GM19452 (cell line): ENCODE measurements around the gene LILRA6.
A peak's percentile ranks its signal among the peaks of the same experiment; 100 is the strongest.

Experiments
- ATAC-seq: cut with Tn5 transposase; IDR thresholded peaks from one replicate; pipeline ENCODE4 v1.9.1; 2021; ENCODE audit not compliant: unreplicated experiment

Gene LILRA6

DNA sequence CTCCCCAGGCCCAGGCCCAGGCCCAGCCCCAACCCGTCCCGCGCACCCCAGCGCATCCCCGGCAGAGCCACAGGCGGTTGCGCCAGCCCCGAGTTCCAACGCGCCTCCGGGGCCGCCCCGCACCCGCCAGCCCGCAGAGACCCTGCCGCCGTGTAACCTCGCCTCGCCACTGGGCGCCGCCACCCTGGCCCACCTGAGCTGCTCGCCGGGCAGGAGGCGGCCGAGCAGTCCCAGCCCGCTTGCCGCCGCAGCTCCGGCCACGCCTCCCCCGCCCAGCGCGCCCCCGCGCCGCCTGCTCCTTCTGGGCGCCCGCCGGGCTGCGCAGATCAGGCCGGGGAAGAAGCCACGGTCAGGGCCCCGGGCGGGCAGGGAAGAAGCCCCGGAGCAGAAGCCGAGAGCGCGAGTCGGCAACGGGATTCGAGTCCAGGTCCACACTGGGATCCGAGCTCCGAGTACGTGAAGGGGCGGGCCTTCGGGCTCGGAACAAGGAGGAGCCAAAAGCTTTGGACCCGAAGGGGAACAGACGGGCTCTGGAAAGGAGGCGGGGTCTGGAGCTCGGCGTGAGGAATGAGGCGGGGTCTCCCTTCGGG is 53.4 kb downstream of the LILRA6 start, which contains the start of gene MBOAT7:
Gene MBOAT7 (minus strand): TSS at position 436 of the 590 bp plus-strand sequence. CDS start 1,072 bp downstream, outside the sequence.
- peak; percentile 18 for ATAC-seq

DNA sequence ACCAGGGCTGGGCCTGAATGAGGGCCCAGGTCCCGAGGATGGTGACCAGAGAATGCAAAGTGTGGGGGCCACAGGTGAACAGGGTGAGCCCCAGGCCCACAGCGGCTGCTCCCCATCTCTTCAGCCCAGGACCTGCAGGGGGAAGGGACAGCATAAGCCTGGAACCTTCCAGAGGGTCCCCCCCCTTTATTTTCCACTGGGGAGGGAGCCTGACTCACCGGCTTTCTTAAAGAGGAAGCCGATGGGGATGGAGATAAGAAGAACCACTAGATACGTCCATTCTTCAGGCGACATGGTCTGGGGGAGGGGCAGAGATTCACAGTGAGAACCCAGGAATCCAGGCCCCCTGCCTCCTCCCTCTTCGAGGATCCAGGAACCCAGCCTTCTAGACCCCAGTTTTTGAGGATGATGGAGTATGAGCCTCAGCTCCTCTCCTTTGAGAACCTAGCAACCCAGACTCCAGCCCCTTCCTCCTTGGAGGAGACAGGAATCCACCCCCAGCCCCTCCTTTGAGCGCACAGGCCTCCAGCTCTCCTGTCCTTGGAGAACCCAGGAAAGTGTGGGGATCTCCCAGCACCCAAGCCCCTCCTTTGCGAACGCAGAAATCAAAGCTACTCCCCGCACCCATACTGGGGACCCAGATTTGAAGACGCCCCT is 54.2 kb downstream of the LILRA6 start:
- ATAC-seq: no peak

DNA sequence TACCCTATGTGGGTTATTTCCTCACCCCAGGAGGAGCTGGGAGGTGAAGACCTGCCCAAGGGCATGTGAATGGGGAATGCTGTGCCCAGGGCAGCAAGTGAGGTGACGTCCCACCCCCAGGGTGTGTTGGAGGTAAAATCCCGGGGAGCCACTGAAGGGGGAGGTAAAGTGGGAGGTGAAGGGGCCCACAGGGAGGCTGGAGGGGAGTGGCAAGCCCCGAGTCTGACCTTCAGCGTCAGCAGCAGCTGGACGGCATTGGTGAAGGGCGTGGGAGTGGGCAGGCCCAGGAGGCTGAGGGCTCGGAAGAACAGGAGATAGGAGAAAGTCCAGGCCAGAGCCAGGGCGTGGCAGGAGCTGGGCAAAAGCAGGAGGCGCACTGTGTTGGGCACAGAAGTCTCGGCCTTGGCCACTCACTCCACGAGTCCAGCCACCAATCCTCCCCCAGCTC is 55.6 kb downstream of the LILRA6 start:
- no peak for ATAC-seq
